ENCODE results near the gene CLEC16A. TPM values are rescaled to one million over a fixed set of nuclear protein-coding genes. Genes with fewer than 3 reads are reported as not detected.

CLEC16A gene
- total RNA-seq, 4 donors from 2014 or later = 38.2 to 153 (median 92.7) TPM

GRCh38 chr16:10947211-10947787 is 2.9 kb downstream of the CLEC16A start:
- H3K4me1 ChIP-seq = peaks cover 9 to 38% (median 24%) of the 10 kb centered on the region in 4 donors
- H3K27ac ChIP-seq = no peak overlapping the region
- no peaks in the 10 kb centered on the region for H3K9me3 ChIP-seq
- WGBS, 2 donors (ENCODE audit: low coverage in 1 of 2) = 75 to 100% methylated on average over 1 to 9 of the region's 10 CpGs
- no peaks in the 10 kb centered on the region for H3K36me3 ChIP-seq
- H3K4me3 ChIP-seq = no peak overlapping the region
- TF ChIP-seq, protein P1, sequence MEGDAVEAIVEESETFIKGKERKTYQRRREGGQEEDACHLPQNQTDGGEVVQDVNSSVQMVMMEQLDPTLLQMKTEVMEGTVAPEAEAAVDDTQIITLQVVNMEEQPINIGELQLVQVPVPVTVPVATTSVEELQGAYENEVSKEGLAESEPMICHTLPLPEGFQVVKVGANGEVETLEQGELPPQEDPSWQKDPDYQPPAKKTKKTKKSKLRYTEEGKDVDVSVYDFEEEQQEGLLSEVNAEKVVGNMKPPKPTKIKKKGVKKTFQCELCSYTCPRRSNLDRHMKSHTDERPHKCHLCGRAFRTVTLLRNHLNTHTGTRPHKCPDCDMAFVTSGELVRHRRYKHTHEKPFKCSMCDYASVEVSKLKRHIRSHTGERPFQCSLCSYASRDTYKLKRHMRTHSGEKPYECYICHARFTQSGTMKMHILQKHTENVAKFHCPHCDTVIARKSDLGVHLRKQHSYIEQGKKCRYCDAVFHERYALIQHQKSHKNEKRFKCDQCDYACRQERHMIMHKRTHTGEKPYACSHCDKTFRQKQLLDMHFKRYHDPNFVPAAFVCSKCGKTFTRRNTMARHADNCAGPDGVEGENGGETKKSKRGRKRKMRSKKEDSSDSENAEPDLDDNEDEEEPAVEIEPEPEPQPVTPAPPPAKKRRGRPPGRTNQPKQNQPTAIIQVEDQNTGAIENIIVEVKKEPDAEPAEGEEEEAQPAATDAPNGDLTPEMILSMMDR (IDR thresholded peaks at IDR 0.05) = no peak
- no peak for TF ChIP-seq EP300 (IDR thresholded peaks at IDR 0.05; ENCODE audit: low read depth)
- no peak for TF ChIP-seq POLR2A (IDR thresholded peaks at IDR 0.05)
- TF ChIP-seq POLR2AphosphoS5 (IDR thresholded peaks at IDR 0.05) = no peak
- in situ Hi-C loops (cut with MboI; ENCODE audit: low pct_ligation_motif_present in 1 of 4, low pct_unique_long_range_greater_than_20kb in 1 of 4, low sequenced_read_pairs in 3 of 4) = no loop called here
- no peak for DNase-seq
- no peaks in the 10 kb centered on the region for H3K27me3 ChIP-seq
- intact Hi-C loops (cut with DNase I; ENCODE audit: low total_unique reads) = no loop called here

DNA sequence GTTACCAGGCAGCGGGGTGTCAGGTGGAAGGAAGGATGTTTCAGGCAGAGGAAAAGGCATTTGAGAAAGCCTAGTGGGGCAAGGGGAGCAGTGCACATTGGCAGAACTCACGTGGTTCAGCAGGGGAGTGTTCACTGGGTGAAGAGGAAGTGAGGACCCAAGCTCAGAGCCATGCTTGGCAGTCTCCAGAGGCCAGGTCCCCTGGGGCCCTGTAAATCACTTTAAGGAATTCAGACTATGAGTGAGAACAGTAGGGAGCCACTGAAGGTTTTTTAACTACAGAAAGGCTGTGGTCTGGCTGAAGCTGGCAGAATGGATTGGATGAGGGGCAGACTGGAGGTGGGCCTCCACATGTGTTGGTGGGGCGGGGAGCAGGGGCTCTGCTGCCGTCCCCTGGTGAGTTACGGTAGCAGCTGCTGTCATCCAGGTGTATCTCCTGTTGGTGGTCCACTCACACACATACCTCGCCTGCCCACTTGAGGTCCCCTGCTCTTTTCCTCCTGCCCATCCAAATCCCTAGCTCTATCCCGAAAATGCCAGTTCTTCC is 5.1 kb downstream of the CLEC16A start:
- no peaks in the 10 kb centered on the region for H3K9me3 ChIP-seq
- no peak overlapping the region for H3K27ac ChIP-seq
- H3K27me3 ChIP-seq = no peaks in the 10 kb centered on the region
- DNase-seq = peak; percentile 28
- no peaks in the 10 kb centered on the region for H3K36me3 ChIP-seq
- intact Hi-C loops (cut with DNase I; ENCODE audit: low total_unique reads) (no loop called here), in situ Hi-C loops (cut with MboI; ENCODE audit: low pct_ligation_motif_present in 1 of 4, low pct_unique_long_range_greater_than_20kb in 1 of 4, low sequenced_read_pairs in 3 of 4) (no loop called here)
- H3K4me1 ChIP-seq = peaks cover 9 to 30% (median 17%) of the 10 kb centered on the region in 4 donors
- TF ChIP-seq EP300 (IDR thresholded peaks at IDR 0.05; ENCODE audit: low read depth) (no peak), POLR2A (IDR thresholded peaks at IDR 0.05) (no peak), POLR2AphosphoS5 (IDR thresholded peaks at IDR 0.05) (no peak)
- TF ChIP-seq, protein P1 (IDR thresholded peaks at IDR 0.05) = no peak
- WGBS, 2 donors (ENCODE audit: low coverage in 1 of 2) = 73% methylated on average over 3 to 7 of the region's 7 CpGs
- no peak overlapping the region for H3K4me3 ChIP-seq

DNA sequence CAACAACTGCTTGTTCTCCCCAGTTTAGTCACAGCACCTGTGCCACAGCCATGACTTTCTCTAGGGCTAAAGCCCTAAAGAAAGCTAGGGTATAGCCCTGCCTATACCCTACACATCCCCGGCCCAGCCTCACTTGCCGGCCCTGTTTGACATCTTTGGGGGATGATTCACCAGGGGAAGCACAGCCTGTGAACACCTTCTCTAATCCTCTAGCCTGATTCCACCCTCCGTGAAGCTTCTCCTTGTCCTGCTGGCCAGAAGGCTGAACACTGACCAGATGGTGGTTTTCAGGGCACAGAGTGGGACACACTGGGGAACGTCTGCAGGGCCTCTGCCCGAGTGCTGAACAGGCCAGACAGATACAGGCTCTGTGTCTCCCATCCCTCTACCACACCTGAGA is 6.0 kb downstream of the CLEC16A start:
- intact Hi-C loops (cut with DNase I; ENCODE audit: low total_unique reads) (no loop called here), in situ Hi-C loops (cut with MboI; ENCODE audit: low pct_ligation_motif_present in 1 of 4, low pct_unique_long_range_greater_than_20kb in 1 of 4, low sequenced_read_pairs in 3 of 4) (loop anchor here in 2 of 4 donors (25.0 kb wide), 2 partner anchors 412 to 587 kb away; a partner anchor contains a TSS)
- TF ChIP-seq EP300 (IDR thresholded peaks at IDR 0.05; ENCODE audit: low read depth) = no peak
- TF ChIP-seq, protein P1 (IDR thresholded peaks at IDR 0.05) = no peak
- no peak for TF ChIP-seq POLR2A (IDR thresholded peaks at IDR 0.05)
- no peak for TF ChIP-seq POLR2AphosphoS5 (IDR thresholded peaks at IDR 0.05)
- no peaks in the 10 kb centered on the region for H3K27me3 ChIP-seq
- no peaks in the 10 kb centered on the region for H3K36me3 ChIP-seq
- peaks cover 5 to 24% (median 13%) of the 10 kb centered on the region in 4 donors for H3K4me1 ChIP-seq
- no peak for DNase-seq
- no peaks in the 10 kb centered on the region for H3K9me3 ChIP-seq
- H3K4me3 ChIP-seq = no peak overlapping the region
- no peak overlapping the region for H3K27ac ChIP-seq
- WGBS, 2 donors (ENCODE audit: low coverage in 1 of 2) = 73% methylated on average over 5 of the region's 5 CpGs; no CpG with 5 or more reads in 1 of the 2 donors

DNA sequence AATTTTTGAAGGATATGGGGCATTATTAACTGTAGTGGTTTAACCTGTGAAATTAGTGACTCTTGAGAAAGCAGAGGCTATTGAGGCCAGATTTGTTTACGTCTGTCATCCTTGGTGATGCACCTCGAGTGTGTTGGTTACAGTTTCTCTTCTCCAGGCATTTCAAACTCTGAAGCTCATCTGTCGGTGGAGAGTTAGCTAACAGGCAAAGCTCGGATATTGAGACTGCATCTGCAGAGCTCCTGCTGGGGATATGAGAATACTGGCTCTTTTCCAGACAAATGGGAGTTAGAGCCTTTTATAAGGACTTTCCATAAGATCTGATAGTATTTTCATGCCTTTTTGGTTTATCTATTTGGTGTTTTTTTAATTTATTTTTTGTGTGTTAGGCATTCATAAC is 6.7 kb downstream of the CLEC16A start:
- Histone ChIP-seq H3K27ac (no peak overlapping the region), H3K27me3 (no peaks in the 10 kb centered on the region), H3K9me3 (no peaks in the 10 kb centered on the region), H3K4me3 (no peak overlapping the region), H3K4me1 (peaks cover 3 to 18% (median 7%) of the 10 kb centered on the region in 4 donors), H3K36me3 (no peaks in the 10 kb centered on the region)
- no peak for DNase-seq
- intact Hi-C loops (cut with DNase I; ENCODE audit: low total_unique reads) = no loop called here
- no peak for TF ChIP-seq EP300 (IDR thresholded peaks at IDR 0.05; ENCODE audit: low read depth)
- TF ChIP-seq, protein P1 (IDR thresholded peaks at IDR 0.05) = no peak
- TF ChIP-seq POLR2AphosphoS5 (IDR thresholded peaks at IDR 0.05) = no peak
- TF ChIP-seq POLR2A (IDR thresholded peaks at IDR 0.05) = no peak
- in situ Hi-C loops (cut with MboI; ENCODE audit: low pct_ligation_motif_present in 1 of 4, low pct_unique_long_range_greater_than_20kb in 1 of 4, low sequenced_read_pairs in 3 of 4) = loop anchor here in 2 of 4 donors (25.0 kb wide), 2 partner anchors 411 to 586 kb away; a partner anchor contains a TSS
- 50 to 59% methylated on average over 4 of the region's 4 CpGs for WGBS, 2 donors (ENCODE audit: low coverage in 1 of 2)

Data from transverse colon (tissue), 4 donors.